Measurements from ENCODE around the gene MARCHF9. TPM values are rescaled to one million over a fixed set of nuclear protein-coding genes. Genes with fewer than 3 reads are reported as not detected.

MARCHF9 gene
- total RNA-seq, 1 donor from 2014 or later, result 8.1 TPM

- Histone ChIP-seq H3K27ac (no peak overlapping the region), H4K20me1 (ENCODE audit: low read depth) (no peaks in the 10 kb centered on the region), H3K36me3 (no peaks in the 10 kb centered on the region), H3K4me2 (no peak overlapping the region), H3K4me3 (no peak overlapping the region), H3K27me3 (peaks cover 12% of the 10 kb centered on the region), H3K4me1 (no peaks in the 10 kb centered on the region), H3K79me2 (ENCODE audit: low read depth) (no peaks in the 10 kb centered on the region), H2AFZ (replicated peaks) (no peak overlapping the region), H3K9ac (no peak overlapping the region), H3K9me3 (ENCODE audit: low read depth) (no peaks in the 10 kb centered on the region), H3F3A (ENCODE audit: low read depth) (peaks cover 17% of the 10 kb centered on the region)
- no peak for TF ChIP-seq EZH2 (IDR thresholded peaks at IDR 0.05)
- peaks cover 5% of the 10 kb centered on the region for H3K27me3 Mint-ChIP-seq (ENCODE audit: insufficient read depth, low read depth)
- no peaks in the 10 kb centered on the region for H3K36me3 Mint-ChIP-seq
- no peaks in the 10 kb centered on the region for H3K9me3 Mint-ChIP-seq
- no peak for DNase-seq (ENCODE audit: low spot score)
- peaks cover 3% of the 10 kb centered on the region for H3K4me1 Mint-ChIP-seq
- no peak overlapping the region for H3K4me3 Mint-ChIP-seq
- no peak overlapping the region for H3K27ac Mint-ChIP-seq
These were observed 22.5 kb downstream of the MARCHF9 start for GRCh38 chr12:57777367-57777766.

- Mint-ChIP-seq H3K9me3 (no peaks in the 10 kb centered on the region), H3K27me3 (ENCODE audit: insufficient read depth, low read depth) (peaks cover 7% of the 10 kb centered on the region), H3K4me3 (no peak overlapping the region), H3K36me3 (no peaks in the 10 kb centered on the region), H3K4me1 (peaks cover 5% of the 10 kb centered on the region), H3K27ac (no peak overlapping the region)
- H3K9me3 ChIP-seq (ENCODE audit: low read depth), result no peaks in the 10 kb centered on the region
- no peaks in the 10 kb centered on the region for H3K36me3 ChIP-seq
- H3K79me2 ChIP-seq (ENCODE audit: low read depth), result peaks cover 3% of the 10 kb centered on the region
- H4K20me1 ChIP-seq (ENCODE audit: low read depth), result no peaks in the 10 kb centered on the region
- no peak overlapping the region for H2AFZ ChIP-seq (replicated peaks)
- TF ChIP-seq EZH2phosphoT487 (IDR thresholded peaks at IDR 0.05) (no peak), EZH2 (IDR thresholded peaks at IDR 0.05) (no peak)
- H3F3A ChIP-seq (ENCODE audit: low read depth), result peaks cover 15% of the 10 kb centered on the region
- H3K27ac ChIP-seq, result no peak overlapping the region
- no peaks in the 10 kb centered on the region for H3K4me1 ChIP-seq
- no peak for DNase-seq (ENCODE audit: low spot score)
- no peak overlapping the region for H3K9ac ChIP-seq
- H3K4me3 ChIP-seq, result no peak overlapping the region
- peaks cover 11% of the 10 kb centered on the region for H3K27me3 ChIP-seq
- no peak overlapping the region for H3K4me2 ChIP-seq
These were observed 23.0 kb downstream of the MARCHF9 start for GRCh38 chr12:57777911-57778310.

- H4K20me1 ChIP-seq (ENCODE audit: low read depth), result no peaks in the 10 kb centered on the region
- peaks cover 20% of the 10 kb centered on the region for H3K79me2 ChIP-seq (ENCODE audit: low read depth)
- H3K4me3 ChIP-seq, result no peak overlapping the region
- no peaks in the 10 kb centered on the region for H3K36me3 ChIP-seq
- H3K27ac ChIP-seq, result no peak overlapping the region
- DNase-seq (ENCODE audit: low spot score), result no peak
- H3K4me1 ChIP-seq, result no peaks in the 10 kb centered on the region
- H2AFZ ChIP-seq (replicated peaks), result no peak overlapping the region
- H3K9ac ChIP-seq, result no peak overlapping the region
- peaks cover 11% of the 10 kb centered on the region for H3K4me1 Mint-ChIP-seq
- no peaks in the 10 kb centered on the region for H3K9me3 Mint-ChIP-seq
- H3K27me3 Mint-ChIP-seq (ENCODE audit: insufficient read depth, low read depth), result peaks cover 5% of the 10 kb centered on the region
- no peaks in the 10 kb centered on the region for H3K27me3 ChIP-seq
- H3K4me3 Mint-ChIP-seq, result no peak overlapping the region
- peaks cover 4% of the 10 kb centered on the region for H3K36me3 Mint-ChIP-seq
- peaks cover 19% of the 10 kb centered on the region for H3F3A ChIP-seq (ENCODE audit: low read depth)
- TF ChIP-seq EZH2phosphoT487 (IDR thresholded peaks at IDR 0.05) (no peak), CTCF (IDR thresholded peaks at IDR 0.05) (no peak), EZH2 (IDR thresholded peaks at IDR 0.05) (no peak)
- no peaks in the 10 kb centered on the region for H3K9me3 ChIP-seq (ENCODE audit: low read depth)
- no peak overlapping the region for H3K27ac Mint-ChIP-seq
- no peak overlapping the region for H3K4me2 ChIP-seq
These were observed 24.8 kb downstream of the MARCHF9 start for GRCh38 chr12:57779736-57780135.

GRCh38 chr12:57780284-57780897 lies 25.5 kb downstream of the MARCHF9 start:
- no peaks in the 10 kb centered on the region for H4K20me1 ChIP-seq (ENCODE audit: low read depth)
- Mint-ChIP-seq H3K27ac (no peak overlapping the region), H3K36me3 (peaks cover 4% of the 10 kb centered on the region), H3K4me3 (no peak overlapping the region), H3K4me1 (peaks cover 11% of the 10 kb centered on the region), H3K9me3 (no peaks in the 10 kb centered on the region), H3K27me3 (ENCODE audit: insufficient read depth, low read depth) (peaks cover 5% of the 10 kb centered on the region)
- no peak overlapping the region for H3K4me2 ChIP-seq
- no peaks in the 10 kb centered on the region for H3K27me3 ChIP-seq
- H3K36me3 ChIP-seq, result no peaks in the 10 kb centered on the region
- DNase-seq (ENCODE audit: low spot score), result no peak
- TF ChIP-seq EZH2phosphoT487 (IDR thresholded peaks at IDR 0.05) (no peak), CTCF (IDR thresholded peaks at IDR 0.05) (no peak), EZH2 (IDR thresholded peaks at IDR 0.05) (no peak)
- H3F3A ChIP-seq (ENCODE audit: low read depth), result peaks cover 19% of the 10 kb centered on the region
- H3K4me1 ChIP-seq, result no peaks in the 10 kb centered on the region
- H2AFZ ChIP-seq (replicated peaks), result no peak overlapping the region
- no peak overlapping the region for H3K4me3 ChIP-seq
- peaks cover 20% of the 10 kb centered on the region for H3K79me2 ChIP-seq (ENCODE audit: low read depth)
- H3K9me3 ChIP-seq (ENCODE audit: low read depth), result no peaks in the 10 kb centered on the region
- H3K27ac ChIP-seq, result no peak overlapping the region
- H3K9ac ChIP-seq, result no peak overlapping the region
